Mammary epithelial cell (primary cell): ENCODE measurements around the gene MOB3B.

ENCODE experiments used
- CTCF ChIP-seq, 2 donors: IDR thresholded peaks in 1 of 2; conservative IDR thresholded peaks in 1 of 2; 2 replicates each; pipeline ENCODE4 v1.5.1; 2011 to 2012; ENCODE audit warnings: inconsistent platforms in 2 of 2, low read length in 2 of 2, mild to moderate bottlenecking in 2 of 2, control low read depth in 1 of 2, low read depth in 1 of 2; ENCODE audit not compliant: insufficient read depth in 1 of 2; ENCODE audit errors: extremely low read depth in 1 of 2
- EZH2 ChIP-seq: IDR thresholded peaks from 2 replicates; pipeline ENCODE4 v1.6.1; 2012; ENCODE audit warnings: low read length, inconsistent platforms, borderline replicate concordance

- no peak for TF ChIP-seq CTCF (conservative IDR thresholded peaks at IDR 0.05 in 1 of 2, IDR thresholded peaks at IDR 0.05 in 1 of 2; ENCODE audit: extremely low read depth in 1 of 2, insufficient read depth in 1 of 2, low read depth in 1 of 2, low read length in 2 of 2)
- no peak for TF ChIP-seq EZH2
Measured at GRCh38 chr9:27571011-27571410, 41.4 kb upstream of the MOB3B start.
